Stimulated activated CD4-positive, alpha-beta T cell treated with anti-CD3 and anti-CD28 coated beads, Interleukin-4, amount 100 ng/mL, for 4 hours (primary cell): ENCODE results near the gene TRIM69.
"Not testable (repeated sequence)": the region's sequence is repeated elsewhere in the genome, so short reads cannot be mapped to it uniquely, and the experiment has no call there.

Experiments used
- DNase-seq, 2 experiments: peaks; one replicate each; pipeline ENCODE4 v3.0.0-alpha.2; 2020

TRIM69 gene

GRCh38 chr15:44753345-44753744 lies 17.0 kb downstream of the TRIM69 start:
- DNase-seq = no peak

DNA sequence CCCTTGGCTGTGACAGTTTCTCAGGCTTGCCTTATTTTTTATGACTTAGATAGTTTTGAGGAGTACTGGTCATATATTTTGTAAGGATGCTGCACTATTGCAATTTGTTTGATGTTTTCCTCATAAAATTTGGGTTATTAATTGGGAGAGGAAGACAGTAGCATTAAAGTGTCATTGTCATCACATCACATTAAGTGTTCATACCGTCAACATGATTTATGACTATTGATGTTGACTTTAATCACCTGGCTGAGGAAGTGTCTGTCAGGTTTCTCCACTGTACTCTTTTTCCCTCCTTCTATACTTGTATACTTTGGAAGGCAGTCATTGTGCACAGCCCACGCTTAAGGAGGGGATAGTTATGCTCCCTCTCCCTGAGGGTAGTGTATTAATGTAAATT lies 26.9 kb downstream of the TRIM69 start:
- no peak for DNase-seq

DNA sequence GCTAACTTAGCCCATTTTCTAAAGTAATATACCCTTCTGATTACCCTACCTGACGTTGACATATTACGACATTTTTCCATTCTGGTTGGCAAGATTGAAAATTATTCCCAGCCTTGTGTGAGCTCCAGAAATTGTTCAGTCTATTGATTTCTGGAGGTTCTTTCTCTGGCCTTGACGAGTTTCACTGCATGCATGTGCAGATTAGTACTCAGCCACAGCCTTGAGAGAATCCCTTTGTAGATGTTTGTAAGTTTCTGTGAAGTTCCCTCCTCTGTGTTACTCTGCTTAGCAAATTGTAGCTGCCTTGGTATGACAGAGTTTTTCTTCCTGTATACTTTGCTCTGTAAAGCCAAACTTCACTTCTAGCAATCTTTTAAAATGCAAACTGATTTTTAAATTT lies 27.5 kb downstream of the TRIM69 start:
- no peak for DNase-seq

- no peak for DNase-seq
Measured at GRCh38 chr15:44765036-44765435, 28.7 kb downstream of the TRIM69 start.

DNA sequence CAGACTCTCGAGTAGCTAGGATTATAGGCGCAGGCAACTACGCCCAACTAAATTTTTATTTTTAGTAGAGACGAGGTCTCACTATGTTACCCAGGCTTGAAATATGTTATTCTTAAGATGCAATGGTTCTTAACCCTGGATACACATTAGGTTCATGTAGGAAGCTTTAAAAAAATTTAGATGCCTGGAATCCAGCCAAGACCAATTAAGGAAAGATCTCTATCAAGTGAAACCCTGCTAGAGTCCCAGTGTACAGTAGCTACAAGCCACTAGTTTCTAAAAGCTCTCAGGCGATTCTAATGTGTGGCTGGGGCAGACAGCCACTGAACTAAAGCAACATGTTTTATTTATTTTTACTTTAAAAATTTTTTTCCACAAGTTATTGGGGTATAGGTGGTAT lies 33.2 kb downstream of the TRIM69 start:
- no peak for DNase-seq

- DNase-seq = not testable (repeated sequence)
Measured at GRCh38 chr15:44770715-44771114, 34.4 kb downstream of the TRIM69 start.

GRCh38 chr15:44775953-44776352 lies 39.6 kb downstream of the TRIM69 start:
- DNase-seq = no peak

DNA sequence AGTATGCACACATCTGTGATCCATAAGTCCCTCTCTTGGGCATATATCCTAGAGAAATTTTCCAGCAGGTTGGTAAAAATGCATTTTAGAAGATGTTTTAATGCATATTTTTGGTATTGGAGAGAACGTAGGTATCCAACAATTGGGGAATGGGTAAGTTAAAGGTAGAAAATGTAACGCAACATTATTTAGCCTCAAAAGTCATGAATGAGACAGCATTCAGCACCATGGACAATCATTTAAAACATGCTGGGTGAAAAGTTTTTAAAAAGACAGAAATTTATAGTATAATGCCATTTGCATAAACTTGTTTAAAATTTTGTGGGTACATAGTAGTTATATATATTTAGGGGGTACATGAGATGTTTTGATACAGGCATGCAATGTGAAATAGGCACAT lies 43.4 kb downstream of the TRIM69 start:
- no peak for DNase-seq

DNA sequence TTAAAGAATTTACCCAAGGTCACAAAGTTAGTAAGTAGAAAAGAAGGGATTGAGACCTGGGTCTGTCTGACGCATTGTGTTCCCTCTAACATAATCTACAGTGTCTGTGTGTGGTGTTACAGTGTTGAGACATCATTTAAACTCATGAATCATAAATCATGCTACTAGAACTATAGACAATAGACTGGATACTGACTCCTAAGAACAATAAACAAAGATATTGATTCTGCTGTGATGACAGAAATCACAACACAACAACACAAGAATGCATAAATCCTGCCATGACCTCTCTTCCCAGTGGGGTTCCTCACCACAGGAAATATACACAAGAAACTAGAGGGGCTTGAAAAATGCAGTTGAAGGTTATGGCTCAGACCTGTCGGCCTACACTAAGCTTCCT lies 44.3 kb downstream of the TRIM69 start:
- DNase-seq = no peak

- no peak for DNase-seq
Measured at GRCh38 chr15:44781128-44781810, 44.9 kb downstream of the TRIM69 start.

DNA sequence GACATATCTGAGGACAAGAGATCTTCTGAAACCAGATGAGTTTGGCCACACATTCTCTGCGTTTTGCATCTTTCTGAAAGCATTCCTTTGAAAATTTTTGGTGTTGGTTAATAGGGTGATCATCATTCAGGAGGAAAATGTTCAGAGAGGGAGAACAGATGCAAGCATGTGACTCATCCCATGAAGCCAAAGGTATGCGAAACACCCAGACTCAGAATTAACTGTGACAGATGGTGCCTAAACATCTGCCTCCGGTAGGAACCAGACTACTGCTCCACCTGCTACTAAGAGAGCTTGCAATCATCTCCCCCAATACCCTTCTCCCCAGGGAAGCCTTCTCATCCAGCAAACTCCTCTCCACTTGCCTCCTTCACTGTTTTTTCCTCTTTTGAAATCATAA lies 46.2 kb downstream of the TRIM69 start:
- DNase-seq = no peak

GRCh38 chr15:44784918-44785274 lies 48.6 kb downstream of the TRIM69 start:
- DNase-seq = not testable (repeated sequence)

DNA sequence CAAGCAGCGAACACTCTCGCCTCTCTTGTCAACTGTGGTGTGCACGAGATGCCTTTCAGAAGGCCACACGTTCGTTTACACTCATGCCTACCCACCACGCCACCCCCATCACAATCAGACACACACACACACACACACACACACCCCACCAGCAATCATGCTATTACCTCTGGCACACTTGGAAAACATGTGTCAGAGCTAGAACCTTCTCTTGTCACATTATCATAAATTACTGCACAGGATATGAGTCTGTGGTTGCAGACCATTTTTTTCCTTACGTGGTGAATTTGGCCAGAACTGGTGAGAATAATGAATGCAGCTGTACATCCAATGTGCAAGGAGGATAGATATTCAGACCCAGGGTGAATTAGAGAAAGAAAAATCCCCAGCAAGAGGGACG lies 52.4 kb downstream of the TRIM69 start:
- DNase-seq = peak; percentile 21 to 54

GRCh38 chr15:44790215-44790614 lies 53.9 kb downstream of the TRIM69 start:
- DNase-seq = no peak

GRCh38 chr15:44790656-44791055 lies 54.3 kb downstream of the TRIM69 start:
- DNase-seq = no peak

DNA sequence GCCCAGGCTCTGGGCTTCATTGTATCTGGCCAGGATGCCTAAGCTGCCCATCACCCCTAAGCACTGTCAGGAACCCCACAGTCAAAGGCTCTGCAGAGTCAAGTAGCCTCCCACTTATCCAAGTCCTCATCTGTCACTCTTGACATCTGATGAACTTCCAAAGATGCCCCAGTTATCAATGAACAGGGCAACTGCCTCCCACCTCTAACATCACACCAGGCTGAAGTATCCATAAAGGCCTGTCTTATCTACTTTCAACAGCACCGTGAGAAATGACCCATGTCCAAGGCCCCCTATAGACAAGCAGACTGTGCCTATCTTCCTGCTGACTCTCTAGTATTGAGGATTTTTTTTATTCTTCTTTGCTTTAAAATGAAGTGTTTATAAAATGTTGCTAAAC lies 56.4 kb downstream of the TRIM69 start:
- no peak for DNase-seq

- no peak for DNase-seq
Measured at GRCh38 chr15:44794072-44794471, 57.7 kb downstream of the TRIM69 start.

- no peak for DNase-seq
Measured at GRCh38 chr15:44796508-44796907, 60.2 kb downstream of the TRIM69 start.

DNA sequence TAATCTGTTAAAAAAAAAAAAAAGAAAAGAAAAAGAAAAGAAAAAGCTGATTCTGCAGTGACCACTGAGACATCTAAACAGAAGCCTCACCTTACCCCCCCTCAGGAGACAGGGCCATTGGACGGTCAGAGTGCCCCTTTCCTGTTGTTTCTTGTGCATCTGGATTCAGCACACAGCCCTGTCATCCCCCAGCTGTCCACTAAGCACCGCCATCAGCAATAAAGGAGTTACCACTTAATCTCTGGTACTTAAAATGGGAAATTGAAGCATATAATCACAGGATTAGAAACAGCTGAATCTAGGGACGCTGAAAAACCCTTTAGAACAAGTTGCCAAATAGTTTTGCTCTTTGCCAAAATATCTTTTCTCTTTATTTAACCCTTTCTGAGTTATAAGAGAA lies 62.5 kb downstream of the TRIM69 start:
- DNase-seq = no peak

DNA sequence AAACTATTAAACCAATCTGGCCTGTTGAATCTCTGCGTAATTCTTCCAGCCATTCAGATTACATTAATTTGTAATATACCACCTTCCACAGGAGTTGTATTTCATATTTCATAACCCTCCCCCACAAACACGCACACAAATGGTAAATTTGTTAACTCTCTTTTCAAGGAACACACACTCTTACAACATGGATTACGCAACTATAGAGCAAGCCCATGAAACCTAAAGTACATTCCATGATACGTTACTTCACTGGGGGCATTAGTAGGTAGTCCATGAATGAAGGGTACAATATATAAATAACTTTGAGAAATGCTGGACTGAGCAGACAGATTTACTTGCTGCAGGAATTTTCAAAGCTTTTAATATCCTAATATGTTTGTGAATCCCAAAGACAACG lies 65.0 kb downstream of the TRIM69 start:
- no peak for DNase-seq

DNA sequence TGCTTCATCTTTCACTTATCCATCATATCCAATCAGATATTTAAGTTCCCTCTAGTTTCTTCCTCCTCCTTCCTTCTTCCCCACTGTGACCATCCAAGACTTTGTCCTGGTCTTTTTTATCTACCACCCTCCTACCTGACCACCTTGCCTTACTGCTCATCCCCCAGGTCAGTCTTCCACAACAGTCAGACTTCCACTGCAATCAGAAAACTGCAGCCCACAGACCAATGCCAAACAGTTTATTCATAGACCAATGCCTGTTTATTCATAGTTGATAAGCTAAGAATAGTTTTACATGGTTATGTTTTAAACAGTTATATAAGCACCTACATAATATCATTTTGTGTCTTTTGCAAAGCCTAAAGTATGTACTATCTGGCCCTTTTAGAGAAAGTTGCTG lies 65.5 kb downstream of the TRIM69 start:
- no peak for DNase-seq

GRCh38 chr15:44802336-44802735 lies 66.0 kb downstream of the TRIM69 start:
- DNase-seq = no peak

DNA sequence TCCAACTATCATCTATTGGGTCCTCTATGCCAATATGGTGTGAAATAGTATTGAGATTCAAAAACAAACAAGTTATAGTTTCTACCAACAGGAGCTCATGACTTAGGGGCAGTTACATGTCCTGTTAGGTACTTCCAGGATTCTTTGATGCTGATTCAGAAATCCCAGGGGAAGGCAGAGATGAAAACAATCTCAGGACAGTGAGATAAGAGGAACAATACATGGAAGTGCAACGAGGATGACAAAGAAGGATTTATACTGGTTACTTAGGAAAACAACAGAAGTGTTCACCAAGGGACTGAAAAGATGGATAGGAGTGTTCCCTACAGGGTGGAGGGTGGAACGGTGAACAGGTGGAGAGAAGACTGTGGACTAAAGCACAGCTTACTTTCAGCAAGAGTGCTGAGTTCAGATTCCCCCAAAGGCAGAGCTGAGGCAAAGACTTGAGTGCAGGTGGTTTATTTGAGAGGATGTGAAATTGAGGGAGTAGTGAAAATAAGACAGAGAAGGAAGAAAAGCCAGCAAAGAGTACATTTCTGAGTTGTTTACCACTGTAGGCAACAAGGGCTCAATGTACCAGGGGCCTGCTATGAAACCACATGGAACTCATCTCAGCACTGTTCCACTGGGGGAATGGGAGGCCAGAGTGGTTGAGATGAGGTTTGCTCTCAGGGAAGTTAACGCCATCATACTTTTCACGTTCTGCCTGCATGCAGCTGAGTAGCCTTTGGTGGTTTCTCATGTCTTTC lies 68.1 kb downstream of the TRIM69 start:
- DNase-seq = no peak

DNA sequence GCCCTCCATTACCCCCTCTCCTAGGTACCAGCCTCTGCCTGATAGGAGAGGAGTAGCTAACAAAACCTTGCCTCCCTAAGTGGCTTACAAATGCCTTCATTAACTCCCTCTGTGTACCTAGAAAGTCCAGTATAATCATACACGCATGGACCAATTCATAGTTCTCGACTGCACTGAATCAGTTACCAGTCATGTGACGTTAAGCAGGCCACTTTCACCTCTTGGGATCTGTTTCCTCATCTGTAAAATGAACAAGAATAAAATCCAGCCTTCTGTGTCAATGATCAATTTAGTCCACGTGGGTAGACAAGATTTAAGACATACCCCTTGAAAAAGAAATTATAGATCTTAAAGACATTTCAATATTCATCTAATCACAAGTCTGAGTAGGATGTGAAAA lies 72.2 kb downstream of the TRIM69 start:
- DNase-seq = no peak

DNA sequence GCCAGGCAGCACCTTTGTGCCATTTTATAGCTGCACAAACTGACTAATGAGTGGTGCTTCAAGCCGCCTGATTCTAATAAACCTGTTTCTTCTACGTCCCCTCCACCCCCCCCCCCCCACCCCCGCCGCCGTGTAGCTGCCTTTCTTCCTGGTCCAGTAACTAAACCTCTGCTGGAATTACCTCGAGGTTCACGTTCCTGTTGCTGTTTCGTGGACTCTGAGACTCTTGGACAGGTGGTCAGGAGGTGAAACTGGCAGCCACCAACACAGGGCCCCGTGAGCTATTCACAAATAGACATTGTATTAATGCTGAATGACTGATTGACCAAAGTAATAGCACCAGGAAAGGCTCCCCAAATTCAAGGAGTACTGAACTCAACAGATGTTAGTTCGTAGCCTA lies 73.9 kb downstream of the TRIM69 start:
- DNase-seq = no peak
